K562 (cell line): ENCODE results near the gene TP73. TPM values are rescaled to one million over a fixed set of nuclear protein-coding genes. Genes with fewer than 3 reads are reported as not detected.

Experiments
- CBFB ChIP-seq: sonication (generic); formaldehyde crosslinking; IDR thresholded peaks from 2 replicates; pipeline ENCODE4 v1.4.0; 2020; ENCODE audit warnings: mild to moderate bottlenecking, missing genetic modification reagents
- CCAR2 ChIP-seq: fragments of 200-400 bp; formaldehyde crosslinking; IDR thresholded peaks from 2 replicates; pipeline ENCODE4 v1.6.1; 2017; ENCODE audit warnings: mild to moderate bottlenecking, low read depth, low read length
- CREB1 ChIP-seq, 2 experiments: sonication (generic) in 1 of 2; formaldehyde crosslinking in 1 of 2; IDR thresholded peaks; 2 replicates each; pipeline versions ENCODE4 v1.6.1 to v1.8.0; 2012 to 2022; ENCODE audit warnings: inconsistent platforms in 1 of 2, mild to moderate bottlenecking in 1 of 2, missing genetic modification reagents in 1 of 2, moderate library complexity in 1 of 2
- FOXP1 ChIP-seq: sonication (generic); formaldehyde crosslinking; IDR thresholded peaks from 2 replicates; pipeline ENCODE4 v1.8.0; 2022; ENCODE audit warnings: mild to moderate bottlenecking, missing genetic modification reagents
- GTF2E2 ChIP-seq: fragments of 200-800 bp; sonication (Bioruptor generic); IDR thresholded peaks from 2 replicates; pipeline ENCODE4 v1.6.1; 2016; ENCODE audit warnings: missing genetic modification characterization, missing compliant biosample characterization
- HEY1 ChIP-seq: fragments of 250-450 bp; sonication (Bioruptor Pico); IDR thresholded peaks from 2 replicates; pipeline ENCODE4 v1.5.0; 2020; ENCODE audit warnings: mild to moderate bottlenecking, moderate library complexity, borderline replicate concordance
- JUND ChIP-seq, 2 experiments: IDR thresholded peaks; 2 replicates in 1 of 2; 3 replicates in 1 of 2; pipeline ENCODE4 v1.6.1; 2011; ENCODE audit warnings: borderline replicate concordance in 2 of 2, low read depth in 2 of 2, low read length in 2 of 2, improper control_type of control experiment in 1 of 2, missing biosample characterization in 1 of 2, missing genetic modification characterization in 1 of 2, missing genetic modification reagents in 1 of 2
- MTA3 ChIP-seq: fragments of 450-650 bp; formaldehyde crosslinking; IDR thresholded peaks from 2 replicates; pipeline ENCODE4 v1.6.1; 2017; ENCODE audit warnings: mild to moderate bottlenecking, borderline replicate concordance
- NR4A1 ChIP-seq, 2 experiments: fragments of 250-450 bp in 1 of 2; fragments of 450-650 bp in 1 of 2; sonication (Bioruptor Pico) in 1 of 2; IDR thresholded peaks; 2 replicates each; pipeline versions ENCODE4 v1.4.0 to v1.6.1; 2016 to 2020; ENCODE audit warnings: mild to moderate bottlenecking in 2 of 2, missing compliant biosample characterization in 1 of 2, missing genetic modification characterization in 1 of 2, moderate library complexity in 1 of 2
- POLR2AphosphoS2 ChIP-seq: IDR thresholded peaks from 2 replicates; pipeline ENCODE4 v1.6.1; 2012; ENCODE audit warnings: low read length, improper control_type of control experiment
- RAD51 ChIP-seq: fragments of 450-650 bp; IDR thresholded peaks from 2 replicates; pipeline ENCODE4 v1.7.1; 2016; ENCODE audit warnings: low read depth, mild to moderate bottlenecking, borderline replicate concordance
- RBM34 ChIP-seq: fragments of 200-400 bp; formaldehyde crosslinking; IDR thresholded peaks from 2 replicates; pipeline ENCODE4 v1.6.1; 2018; ENCODE audit warnings: low read length, borderline replicate concordance; ENCODE audit not compliant: insufficient read depth
- SAP30 ChIP-seq: fragments of 200-600 bp; sonication (generic); IDR thresholded peaks from 2 replicates; pipeline ENCODE4 v1.6.1; 2012; ENCODE audit warnings: borderline replicate concordance, low read depth, mild to moderate bottlenecking, moderate library complexity, low read length, control low read depth, inconsistent platforms; ENCODE audit not compliant: insufficient read depth, poor library complexity, severe bottlenecking
- SIRT6 ChIP-seq: IDR thresholded peaks from one replicate; pipeline ENCODE4 v1.6.1; 2012; ENCODE audit warnings: low read depth, mild to moderate bottlenecking, control low read depth, inconsistent platforms, low read length, moderate library complexity
- ZFPM2 ChIP-seq: fragments of 250-450 bp; sonication (Bioruptor Pico); IDR thresholded peaks from 2 replicates; pipeline ENCODE4 v1.5.1; 2022; ENCODE audit warnings: mild to moderate bottlenecking
- ZNF140 ChIP-seq: fragments of 250-450 bp; sonication (Bioruptor Pico); IDR thresholded peaks from 2 replicates; pipeline ENCODE4 v1.8.0; 2021; ENCODE audit warnings: moderate library complexity, mild to moderate bottlenecking, inconsistent platforms
- ZNF174 ChIP-seq: fragments of 250-450 bp; sonication (Bioruptor Pico); IDR thresholded peaks from 2 replicates; pipeline ENCODE4 v1.4.0; 2020; ENCODE audit warnings: mild to moderate bottlenecking
- ZNF518B ChIP-seq: fragments of 250-450 bp; sonication (Bioruptor Pico); IDR thresholded peaks from 2 replicates; pipeline ENCODE4 v1.5.0; 2021; ENCODE audit warnings: mild to moderate bottlenecking, moderate library complexity
- polyA plus RNA-seq, 8 experiments: library from polyadenylated mRNA; depleted of rRNA in 4 of 8; stranded (reverse) in 5 of 8; unstranded in 3 of 8; fragments of >200 nt; fragmentation: Nextera tagmentation in 2 of 8; fragmentation: Illumina TruSeq in 1 of 8; extraction: Ambion mirVana in 2 of 8; extraction: Trizol in 1 of 8; gene quantifications; 2 replicates each; pipeline versions ENCODE4 v1.2.1 to v1.2.3, GENCODE V29; 2011 to 2014; ENCODE audit warnings: inconsistent platforms in 1 of 8, missing spikeins in 1 of 8
- total RNA-seq, 7 experiments: library from RNA; depleted of rRNA in 6 of 7; stranded (reverse); fragments of >200 nt in 6 of 7; fragmentation: Illumina TruSeq in 2 of 7; extraction: Trizol in 2 of 7; gene quantifications; 2 replicates each; pipeline versions ENCODE4 v1.2.1 to v1.2.3, GENCODE V29; 2011 to 2021; ENCODE audit warnings: low replicate concordance in 1 of 7
- TF ChIP-seq, protein P1 (sequence below): fragments of 250-450 bp; sonication (Bioruptor Pico); IDR thresholded peaks from 2 replicates; pipeline ENCODE4 v1.4.0; 2020; ENCODE audit warnings: mild to moderate bottlenecking, moderate library complexity

Gene TP73
- total and polyA plus RNA-seq, 9 of the 15 experiments (the other 6 are each of a cell fraction or from before 2014, with no cell fraction given) = 0.07 to 1.6 (median 0.40) TPM; not detected in 2

DNA sequence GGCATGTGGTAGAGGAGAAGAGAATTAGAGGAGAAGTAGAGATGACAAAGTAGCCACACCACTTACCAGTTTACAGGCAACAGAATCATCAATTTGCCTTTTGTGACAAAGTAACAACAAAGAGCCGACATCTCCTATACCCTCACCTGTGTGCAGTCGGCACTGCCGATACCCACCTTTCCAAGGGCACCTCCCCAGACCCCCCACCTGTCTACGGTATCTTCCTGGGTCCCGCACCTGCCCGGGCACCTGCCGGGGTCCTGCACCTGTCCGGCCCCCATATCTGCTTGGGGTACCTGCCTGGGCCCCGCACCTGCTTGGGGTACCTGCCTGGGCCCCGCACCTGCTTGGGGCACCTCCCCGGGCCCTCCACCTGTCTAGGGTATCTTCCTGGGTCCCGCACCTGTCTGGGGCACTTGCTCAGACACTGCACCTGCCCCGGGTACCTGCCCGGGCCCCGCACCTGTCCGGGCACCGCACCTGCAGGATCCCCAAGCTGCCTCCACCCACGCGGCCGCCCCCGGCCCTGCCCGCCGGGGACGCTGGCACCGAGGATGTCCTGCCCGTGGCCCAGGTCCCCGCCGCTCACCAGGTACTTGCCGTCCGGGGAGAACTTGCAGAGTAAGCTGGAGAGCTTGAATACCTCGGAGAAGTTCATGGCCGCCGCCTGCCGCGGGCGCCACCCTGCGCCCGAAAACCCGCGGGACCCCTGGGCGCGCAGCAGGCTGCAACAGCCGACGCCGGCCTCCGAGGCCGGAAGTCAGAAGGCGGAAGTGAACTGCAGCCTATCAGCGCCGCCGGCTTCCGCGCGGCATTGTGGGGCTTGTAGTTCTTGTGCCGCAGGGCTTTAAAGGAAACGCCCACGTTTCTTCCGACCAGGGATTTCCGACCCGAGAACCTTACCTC, 2.7 kb upstream of the TP73 start, which contains the start of gene WRAP73 (continued):
- TF ChIP-seq, protein P1, sequence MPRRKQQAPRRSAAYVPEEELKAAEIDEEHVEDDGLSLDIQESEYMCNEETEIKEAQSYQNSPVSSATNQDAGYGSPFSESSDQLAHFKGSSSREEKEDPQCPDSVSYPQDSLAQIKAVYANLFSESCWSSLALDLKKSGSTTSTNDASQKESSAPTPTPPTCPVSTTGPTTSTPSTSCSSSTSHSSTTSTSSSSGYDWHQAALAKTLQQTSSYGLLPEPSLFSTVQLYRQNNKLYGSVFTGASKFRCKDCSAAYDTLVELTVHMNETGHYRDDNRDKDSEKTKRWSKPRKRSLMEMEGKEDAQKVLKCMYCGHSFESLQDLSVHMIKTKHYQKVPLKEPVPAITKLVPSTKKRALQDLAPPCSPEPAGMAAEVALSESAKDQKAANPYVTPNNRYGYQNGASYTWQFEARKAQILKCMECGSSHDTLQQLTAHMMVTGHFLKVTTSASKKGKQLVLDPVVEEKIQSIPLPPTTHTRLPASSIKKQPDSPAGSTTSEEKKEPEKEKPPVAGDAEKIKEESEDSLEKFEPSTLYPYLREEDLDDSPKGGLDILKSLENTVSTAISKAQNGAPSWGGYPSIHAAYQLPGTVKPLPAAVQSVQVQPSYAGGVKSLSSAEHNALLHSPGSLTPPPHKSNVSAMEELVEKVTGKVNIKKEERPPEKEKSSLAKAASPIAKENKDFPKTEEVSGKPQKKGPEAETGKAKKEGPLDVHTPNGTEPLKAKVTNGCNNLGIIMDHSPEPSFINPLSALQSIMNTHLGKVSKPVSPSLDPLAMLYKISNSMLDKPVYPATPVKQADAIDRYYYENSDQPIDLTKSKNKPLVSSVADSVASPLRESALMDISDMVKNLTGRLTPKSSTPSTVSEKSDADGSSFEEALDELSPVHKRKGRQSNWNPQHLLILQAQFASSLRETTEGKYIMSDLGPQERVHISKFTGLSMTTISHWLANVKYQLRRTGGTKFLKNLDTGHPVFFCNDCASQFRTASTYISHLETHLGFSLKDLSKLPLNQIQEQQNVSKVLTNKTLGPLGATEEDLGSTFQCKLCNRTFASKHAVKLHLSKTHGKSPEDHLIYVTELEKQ (CRISPR knock-in tag) = no peak
- TF ChIP-seq JUND (IDR thresholded peaks at IDR 0.05; ENCODE audit: borderline replicate concordance, low read depth, low read length) (peak; percentile 38; the same call in 1 of the 2 replicates), JUND (tag; IDR thresholded peaks at IDR 0.05; ENCODE audit: borderline replicate concordance, low read depth, low read length) (no peak), SAP30 (peak; percentile 73), POLR2AphosphoS2 (no peak), SIRT6 (no peak), RBM34 (no peak), ZNF174 (CRISPR knock-in tag) (no peak), FOXP1 (CRISPR knock-in tag) (no peak), ZNF518B (CRISPR knock-in tag) (no peak), CBFB (CRISPR knock-in tag) (no peak), MTA3 (0 out of 2 replicates have a peak, but pooled peaks have one; percentile 59), HEY1 (CRISPR knock-in tag) (no peak), ZFPM2 (CRISPR knock-in tag) (no peak), RAD51 (no peak), CCAR2 (no peak), GTF2E2 (tag) (no peak), CREB1 (IDR thresholded peaks at IDR 0.05) (peak; percentile 90), CREB1 (CRISPR knock-in tag; IDR thresholded peaks at IDR 0.05) (peak; percentile 76; the same call in 1 of the 2 replicates), NR4A1 (CRISPR knock-in tag; IDR thresholded peaks at IDR 0.05) (no peak), NR4A1 (tag; IDR thresholded peaks at IDR 0.05) (no peak), ZNF140 (no peak)
